Peyer's patch (tissue), 4 donors: Measurements from ENCODE around the gene IRF4. TPM values are rescaled to one million over a fixed set of nuclear protein-coding genes. Genes with fewer than 3 reads are reported as not detected.
A peak's percentile ranks its signal among the peaks of the same experiment; 100 is the strongest.

Experiments used
- DNase-seq, 3 donors: peaks; one replicate each; pipeline ENCODE4 v3.0.0-alpha.2; 2017 to 2019
- H3K27ac ChIP-seq, 4 donors: fragments of 200-600 bp; sonication (generic); one replicate each; pipeline ENCODE4 v1.5.1; 2016 to 2019
- H3K27me3 ChIP-seq, 2 donors: fragments of 200-600 bp; sonication (generic); one replicate each; pipeline ENCODE4 v1.5.1; 2019
- H3K36me3 ChIP-seq, 3 donors: fragments of 200-600 bp; sonication (generic); one replicate each; pipeline ENCODE4 v1.5.1; 2016 to 2019
- H3K4me1 ChIP-seq, 4 donors: fragments of 200-600 bp; sonication (generic); one replicate each; pipeline ENCODE4 v1.5.1; 2016 to 2019
- H3K4me3 ChIP-seq, 4 donors: fragments of 200-600 bp; sonication (generic); 1 replicate in 3 of 4; 2 replicates in 1 of 4; pipeline ENCODE4 v1.5.1; 2016 to 2019; ENCODE audit warnings: mild to moderate bottlenecking in 1 of 4
- H3K9me3 ChIP-seq, 4 donors: fragments of 200-600 bp; sonication (generic); one replicate each; pipeline ENCODE4 v1.5.1; 2016 to 2019; ENCODE audit warnings: mild to moderate bottlenecking in 1 of 4
- POLR2A ChIP-seq, 2 donors: fragments of 450-650 bp; IDR thresholded peaks; one replicate each; pipeline ENCODE4 v1.5.1; 2017; ENCODE audit warnings: antibody characterized with exemption in 2 of 2, mild to moderate bottlenecking in 2 of 2, moderate library complexity in 2 of 2
- total RNA-seq, 4 donors: library from RNA; depleted of rRNA; stranded (reverse); fragments of >200 nt; gene quantifications; one replicate each; pipeline ENCODE4 v1.1.0, GENCODE V29; 2016
- TF ChIP-seq, protein P1 (sequence below), 6 experiments: fragments of 450-650 bp in 4 of 6; fragments of 200-600 bp in 2 of 6; sonication (generic) in 1 of 6; IDR thresholded peaks; one replicate each; pipeline ENCODE4 v1.5.1; 2017 to 2019; ENCODE audit warnings: antibody characterized with exemption in 6 of 6, mild to moderate bottlenecking in 3 of 6, moderate library complexity in 1 of 6

Gene IRF4
- total RNA-seq, 4 donors from 2014 or later: 0.47 to 57.8 (median 6.9) TPM

DNA sequence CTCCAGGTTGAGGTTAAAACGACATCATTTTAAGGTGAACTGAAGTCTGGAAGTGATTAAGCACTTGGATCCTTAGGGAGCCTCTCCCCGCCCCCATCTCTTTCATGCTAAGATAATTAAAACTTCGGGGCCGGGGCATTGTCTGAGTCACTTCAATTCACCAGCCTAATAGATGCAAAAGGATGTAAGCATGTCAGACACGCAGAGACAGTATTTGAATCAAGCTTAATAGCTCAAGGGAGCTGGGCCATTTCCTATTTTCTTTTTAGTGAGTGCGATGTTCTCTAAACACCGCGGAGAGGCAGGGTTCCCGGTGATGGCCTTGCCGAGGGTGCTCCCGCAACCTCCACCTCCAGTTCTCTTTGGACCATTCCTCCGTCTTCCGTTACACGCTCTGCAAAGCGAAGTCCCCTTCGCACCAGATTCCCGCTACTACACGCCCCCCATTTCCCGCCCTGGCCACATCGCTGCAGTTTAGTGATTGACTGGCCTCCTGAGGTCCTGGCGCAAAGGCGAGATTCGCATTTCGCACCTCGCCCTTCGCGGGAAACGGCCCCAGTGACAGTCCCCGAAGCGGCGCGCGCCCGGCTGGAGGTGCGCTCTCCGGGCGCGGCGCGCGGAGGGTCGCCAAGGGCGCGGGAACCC lies 516 bp upstream of the IRF4 start:
- peak in 2 of 3 donors; percentile 52 to 62 for DNase-seq
- no peaks in the 10 kb centered on the region for H3K36me3 ChIP-seq
- H3K27me3 ChIP-seq: peaks cover 0 to 31% of the 10 kb centered on the region in 2 donors
- no peaks in the 10 kb centered on the region for H3K9me3 ChIP-seq
- peaks cover 0 to 30% (median 0%) of the 10 kb centered on the region in 4 donors for H3K4me1 ChIP-seq
- peak overlapping the region in 3 of 4 donors; percentile 17 to 91 (median 73) for H3K27ac ChIP-seq
- TF ChIP-seq POLR2A (IDR thresholded peaks at IDR 0.05): no peak
- TF ChIP-seq, protein P1, sequence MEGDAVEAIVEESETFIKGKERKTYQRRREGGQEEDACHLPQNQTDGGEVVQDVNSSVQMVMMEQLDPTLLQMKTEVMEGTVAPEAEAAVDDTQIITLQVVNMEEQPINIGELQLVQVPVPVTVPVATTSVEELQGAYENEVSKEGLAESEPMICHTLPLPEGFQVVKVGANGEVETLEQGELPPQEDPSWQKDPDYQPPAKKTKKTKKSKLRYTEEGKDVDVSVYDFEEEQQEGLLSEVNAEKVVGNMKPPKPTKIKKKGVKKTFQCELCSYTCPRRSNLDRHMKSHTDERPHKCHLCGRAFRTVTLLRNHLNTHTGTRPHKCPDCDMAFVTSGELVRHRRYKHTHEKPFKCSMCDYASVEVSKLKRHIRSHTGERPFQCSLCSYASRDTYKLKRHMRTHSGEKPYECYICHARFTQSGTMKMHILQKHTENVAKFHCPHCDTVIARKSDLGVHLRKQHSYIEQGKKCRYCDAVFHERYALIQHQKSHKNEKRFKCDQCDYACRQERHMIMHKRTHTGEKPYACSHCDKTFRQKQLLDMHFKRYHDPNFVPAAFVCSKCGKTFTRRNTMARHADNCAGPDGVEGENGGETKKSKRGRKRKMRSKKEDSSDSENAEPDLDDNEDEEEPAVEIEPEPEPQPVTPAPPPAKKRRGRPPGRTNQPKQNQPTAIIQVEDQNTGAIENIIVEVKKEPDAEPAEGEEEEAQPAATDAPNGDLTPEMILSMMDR (IDR thresholded peaks at IDR 0.05): no peak
- peak overlapping the region; percentile 50 to 81 (median 57) for H3K4me3 ChIP-seq

DNA sequence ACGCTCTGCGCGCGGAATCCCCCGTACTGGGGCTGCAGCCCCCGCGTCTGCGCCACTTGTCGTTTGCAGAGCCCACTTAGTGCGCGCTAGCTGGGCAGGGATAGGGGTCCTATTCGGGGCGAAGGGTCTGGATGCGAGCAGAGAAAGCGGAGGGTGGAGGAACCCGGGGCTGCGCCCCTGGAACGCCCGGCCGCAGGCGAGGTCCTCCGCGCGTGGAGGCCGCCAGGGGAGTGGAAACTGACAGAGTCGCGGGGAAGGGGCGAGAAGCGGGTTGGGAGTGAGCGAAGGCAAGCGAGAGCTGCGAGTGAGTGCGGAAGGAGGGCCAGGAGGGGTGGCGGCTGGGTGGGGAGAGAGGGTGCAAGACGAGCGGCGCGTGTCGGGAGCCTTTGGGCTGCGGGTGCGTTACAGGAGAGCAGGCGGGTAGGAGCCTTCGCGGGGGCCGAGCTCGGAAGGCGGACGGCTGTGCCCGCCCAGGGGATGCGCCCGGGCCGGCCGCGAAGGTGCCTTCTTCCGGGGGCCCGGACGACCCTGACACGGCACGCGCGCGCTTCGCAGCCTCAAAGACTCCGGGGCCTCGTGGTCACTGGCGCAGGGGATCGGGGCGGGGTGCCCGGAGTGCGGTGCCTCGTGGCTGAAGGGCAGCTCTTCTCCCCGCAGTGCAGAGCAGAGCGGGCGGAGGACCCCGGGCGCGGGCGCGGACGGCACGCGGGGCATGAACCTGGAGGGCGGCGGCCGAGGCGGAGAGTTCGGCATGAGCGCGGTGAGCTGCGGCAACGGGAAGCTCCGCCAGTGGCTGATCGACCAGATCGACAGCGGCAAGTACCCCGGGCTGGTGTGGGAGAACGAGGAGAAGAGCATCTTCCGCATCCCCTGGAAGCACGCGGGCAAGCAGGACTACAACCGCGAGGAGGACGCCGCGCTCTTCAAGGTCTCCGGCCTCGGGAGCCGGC lies 1.2 kb downstream of the IRF4 start:
- H3K27me3 ChIP-seq: peaks cover 0 to 31% of the 10 kb centered on the region in 2 donors
- no peaks in the 10 kb centered on the region for H3K9me3 ChIP-seq
- H3K27ac ChIP-seq: peak overlapping the region in 2 of 4 donors; percentile 73 to 91
- peak in 1 of 3 donors; percentile 51 for DNase-seq
- no peaks in the 10 kb centered on the region for H3K36me3 ChIP-seq
- H3K4me1 ChIP-seq: peaks cover 0 to 30% (median 0%) of the 10 kb centered on the region in 4 donors
- TF ChIP-seq, protein P1 (IDR thresholded peaks at IDR 0.05): no peak
- no peak for TF ChIP-seq POLR2A (IDR thresholded peaks at IDR 0.05)
- H3K4me3 ChIP-seq: peak overlapping the region; percentile 50 to 81 (median 57)

DNA sequence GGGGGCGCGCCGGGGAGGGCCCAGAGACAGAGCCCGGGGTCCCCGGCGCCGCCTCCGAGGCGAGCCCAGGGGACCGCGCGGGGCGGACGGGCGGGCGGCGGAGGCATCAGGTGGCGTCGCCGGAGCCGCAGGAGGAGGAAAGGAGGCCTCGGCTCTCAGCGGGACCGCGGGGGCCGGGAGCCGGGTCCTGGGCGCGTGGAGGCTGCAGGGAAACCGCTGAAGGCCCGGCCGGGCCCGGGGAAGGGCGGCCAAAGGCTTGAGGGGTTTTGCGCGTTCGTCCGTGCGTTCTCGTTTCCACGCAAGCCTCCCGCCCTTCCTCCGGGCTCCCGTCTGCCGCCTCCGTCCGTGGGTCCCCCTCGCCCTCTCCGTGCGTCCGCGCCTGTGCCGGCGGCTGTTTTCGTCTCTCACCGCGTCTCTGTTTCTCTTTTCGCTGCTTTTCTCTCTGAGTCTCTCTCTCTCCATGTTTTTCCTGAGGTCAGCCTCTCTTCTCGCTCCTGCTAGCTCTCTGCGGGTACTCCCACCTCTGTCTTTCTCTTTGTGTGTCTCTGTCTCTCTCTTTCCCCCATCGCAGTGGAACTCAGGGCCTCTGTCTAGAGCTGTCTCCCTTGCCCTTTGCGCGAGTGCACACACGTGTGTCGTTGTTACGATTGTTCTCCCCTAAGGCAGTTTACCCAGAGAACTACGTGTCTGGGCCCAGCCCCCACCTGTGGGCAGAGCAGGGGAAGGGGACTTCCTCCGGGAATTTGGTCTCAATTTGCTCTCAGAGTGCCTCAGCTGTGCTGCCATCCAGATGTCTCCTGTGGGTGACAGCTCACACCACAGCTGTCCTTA lies 2.1 kb downstream of the IRF4 start:
- peak overlapping the region; percentile 50 to 81 (median 57) for H3K4me3 ChIP-seq
- no peaks in the 10 kb centered on the region for H3K9me3 ChIP-seq
- peaks cover 0 to 30% (median 2%) of the 10 kb centered on the region in 4 donors for H3K4me1 ChIP-seq
- no peaks in the 10 kb centered on the region for H3K36me3 ChIP-seq
- H3K27me3 ChIP-seq: peaks cover 0 to 31% of the 10 kb centered on the region in 2 donors
- peak in 1 of 3 donors; percentile 46 for DNase-seq
- peak overlapping the region in 1 of 4 donors; percentile 91 for H3K27ac ChIP-seq
- TF ChIP-seq POLR2A (IDR thresholded peaks at IDR 0.05): no peak

DNA sequence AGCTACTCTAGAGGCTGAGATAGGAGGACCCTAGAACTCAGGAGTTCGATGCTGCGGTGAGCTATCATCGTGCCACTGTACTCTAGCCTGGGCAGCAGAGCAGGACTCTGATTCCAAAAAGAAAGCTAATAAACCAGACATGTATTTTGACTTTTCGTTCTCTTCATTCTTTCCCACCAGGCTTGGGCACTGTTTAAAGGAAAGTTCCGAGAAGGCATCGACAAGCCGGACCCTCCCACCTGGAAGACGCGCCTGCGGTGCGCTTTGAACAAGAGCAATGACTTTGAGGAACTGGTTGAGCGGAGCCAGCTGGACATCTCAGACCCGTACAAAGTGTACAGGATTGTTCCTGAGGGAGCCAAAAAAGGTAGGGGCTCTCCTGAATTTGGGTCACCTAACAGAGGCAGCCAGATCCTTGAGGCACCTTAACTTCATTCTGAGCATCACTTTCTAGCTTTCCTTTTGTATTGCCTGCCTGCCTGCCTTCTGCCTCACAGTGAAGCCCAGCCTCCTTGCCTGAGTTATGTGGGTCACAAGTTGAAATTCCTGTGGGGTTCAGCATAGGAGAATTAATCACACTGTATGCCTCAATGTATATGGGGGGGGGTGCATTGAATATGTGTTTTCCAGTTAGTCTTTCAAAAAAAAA lies 3.2 kb downstream of the IRF4 start:
- DNase-seq: no peak
- Histone ChIP-seq H3K27me3 (peaks cover 0 to 31% of the 10 kb centered on the region in 2 donors), H3K36me3 (no peaks in the 10 kb centered on the region)

DNA sequence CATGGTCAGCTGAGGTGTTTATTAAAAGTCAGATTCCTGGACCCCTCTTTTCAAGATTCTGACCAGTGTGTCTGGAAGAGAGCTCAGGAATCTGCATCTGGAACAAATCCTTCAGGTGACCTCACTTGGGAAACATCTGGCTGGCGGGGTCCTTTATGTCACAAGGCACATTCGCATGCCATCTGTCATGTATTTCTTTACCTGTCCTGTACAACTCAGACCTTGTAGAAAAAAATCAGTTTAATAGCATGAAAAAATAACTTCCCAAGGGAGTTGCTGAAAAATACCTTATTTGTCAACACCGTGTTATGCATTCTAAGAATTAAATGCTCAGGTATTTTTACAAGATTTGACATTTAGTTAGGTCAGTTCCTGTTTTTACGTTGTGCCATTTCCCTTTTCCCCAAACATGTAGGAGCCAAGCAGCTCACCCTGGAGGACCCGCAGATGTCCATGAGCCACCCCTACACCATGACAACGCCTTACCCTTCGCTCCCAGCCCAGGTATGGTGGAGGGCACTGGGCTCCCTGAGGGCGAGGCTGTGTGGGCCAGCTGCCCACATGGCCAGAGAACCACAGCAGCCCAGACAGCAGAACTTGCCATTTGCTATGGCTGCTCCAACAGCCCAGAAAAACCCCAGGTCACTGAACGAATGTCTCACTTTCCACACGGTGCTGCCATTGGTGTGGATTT lies 4.0 kb downstream of the IRF4 start:
- Histone ChIP-seq H3K4me1 (peaks cover 0 to 30% (median 4%) of the 10 kb centered on the region in 4 donors), H3K36me3 (no peaks in the 10 kb centered on the region), H3K27ac (peak overlapping the region in 1 of 4 donors; percentile 91), H3K27me3 (peaks cover 0 to 27% of the 10 kb centered on the region in 2 donors), H3K4me3 (no peak overlapping the region), H3K9me3 (no peaks in the 10 kb centered on the region)
- DNase-seq: no peak
- TF ChIP-seq, protein P1 (IDR thresholded peaks at IDR 0.05): no peak
- no peak for TF ChIP-seq POLR2A (IDR thresholded peaks at IDR 0.05)

More for the DNA sequence above, 3.2 kb downstream of the IRF4 start:
- TF ChIP-seq, protein P1 (IDR thresholded peaks at IDR 0.05): no peak
- no peak for TF ChIP-seq POLR2A (IDR thresholded peaks at IDR 0.05)
- Histone ChIP-seq H3K9me3 (no peaks in the 10 kb centered on the region), H3K4me3 (no peak overlapping the region), H3K4me1 (peaks cover 0 to 30% (median 4%) of the 10 kb centered on the region in 4 donors), H3K27ac (peak overlapping the region in 1 of 4 donors; percentile 91)
